ENCODE results near the gene CRYBG1.

- no peak for TF ChIP-seq CTCF (IDR thresholded peaks at IDR 0.05)
- TF ChIP-seq POLR2A (IDR thresholded peaks at IDR 0.05), result no peak
These were observed 10.1 kb downstream of the CRYBG1 start for GRCh38 chr6:106370639-106371038.

Measured in lower leg skin (tissue), 3 donors.